PC-3 (cell line): ENCODE measurements around the gene SERPINA12. TPM values are rescaled to one million over a fixed set of nuclear protein-coding genes. Genes with fewer than 3 reads are reported as not detected.

Experiments
- ATAC-seq: fragments of 200-7000 bp; cut with Tn5 transposase; 2 replicates; pipeline ENCODE4 v1.9.1; 2020; ENCODE audit warnings: mild to moderate bottlenecking, moderate library complexity
- BruUV-seq: library from RNA; stranded (reverse); fragments of 400-500 nt; replicated peaks from 2 replicates; lab custom pipeline; 2021; lab: Mats Ljungman, UMichigan
- CTCF ChIA-PET: fragments of 300-600 bp; sonication (Branson Sonifier 250); formaldehyde crosslinking; loops from one replicate; lab custom pipeline; 2022; ENCODE audit warnings: antibody characterized with exemption; lab: Charles Lee
- POLR2A ChIA-PET: fragments of 300-600 bp; sonication (Branson Sonifier 250); formaldehyde crosslinking; loops from one replicate; lab custom pipeline; 2022; ENCODE audit warnings: antibody characterized with exemption; ENCODE audit not compliant: unreplicated experiment; lab: Charles Lee
- DNase-seq: peaks from one replicate; pipeline ENCODE4 v3.0.0-alpha.2; 2015
- H2AFZ ChIP-seq: fragments of 300-600 bp; sonication (generic); 2 replicates; pipeline ENCODE4 v1.6.0; 2016; ENCODE audit warnings: antibody characterized with exemption, low read length
- H3F3A ChIP-seq: fragments of 300-600 bp; sonication (generic); one replicate; pipeline ENCODE4 v1.6.0; 2017; ENCODE audit warnings: antibody characterized with exemption, low read length, control low read depth, mild to moderate bottlenecking; ENCODE audit not compliant: unreplicated experiment
- H3K27ac ChIP-seq: fragments of 300-600 bp; sonication (generic); 2 replicates; pipeline ENCODE4 v1.5.1; 2016; ENCODE audit warnings: mild to moderate bottlenecking, low read length
- H3K27me3 ChIP-seq: fragments of 300-600 bp; sonication (generic); 2 replicates; pipeline ENCODE4 v1.6.1; 2016; ENCODE audit warnings: low read length, mixed read lengths
- H3K36me3 ChIP-seq: fragments of 300-600 bp; sonication (generic); 2 replicates; pipeline ENCODE4 v1.6.1; 2016; ENCODE audit warnings: low read depth, mixed run types, low read length, mixed read lengths
- H3K4me1 ChIP-seq: fragments of 300-600 bp; sonication (generic); 2 replicates; pipeline ENCODE4 v1.5.1; 2016; ENCODE audit warnings: low read length; ENCODE audit not compliant: insufficient read depth
- H3K4me2 ChIP-seq: fragments of 300-600 bp; sonication (generic); 2 replicates; pipeline ENCODE4 v1.6.0; 2016; ENCODE audit warnings: low read length
- H3K4me3 ChIP-seq: fragments of 300-600 bp; sonication (generic); 2 replicates; pipeline ENCODE4 v1.5.1; 2016; ENCODE audit warnings: mild to moderate bottlenecking, low read length, mixed read lengths
- H3K79me2 ChIP-seq: fragments of 300-600 bp; sonication (generic); 2 replicates; pipeline ENCODE4 v1.6.1; 2017; ENCODE audit warnings: low read length, mixed read lengths
- H3K9ac ChIP-seq: fragments of 300-600 bp; sonication (generic); 2 replicates; pipeline ENCODE4 v1.6.0; 2016; ENCODE audit warnings: mild to moderate bottlenecking, low read length
- H3K9me2 ChIP-seq: fragments of 300-600 bp; sonication (generic); replicated peaks from 2 replicates; pipeline ENCODE4 v1.6.1; 2016; ENCODE audit warnings: mixed run types, low read length, mixed read lengths
- H3K9me3 ChIP-seq: fragments of 300-600 bp; sonication (generic); 2 replicates; pipeline ENCODE4 v1.6.1; 2016; ENCODE audit warnings: low read length, mixed read lengths
- H4K20me1 ChIP-seq: fragments of 300-600 bp; sonication (generic); 2 replicates; pipeline ENCODE4 v1.6.1; 2016; ENCODE audit warnings: low read length, mixed read lengths
- CTCF ChIP-seq: fragments of 300-600 bp; sonication (generic); conservative IDR thresholded peaks from 2 replicates; pipeline ENCODE4 v1.5.1; 2017; ENCODE audit warnings: antibody characterized with exemption, low read depth, mild to moderate bottlenecking, low read length
- EZH2 ChIP-seq: fragments of 300-600 bp; sonication (generic); IDR thresholded peaks from one replicate; pipeline ENCODE4 v1.6.1; 2017; ENCODE audit warnings: antibody characterized with exemption, mild to moderate bottlenecking, low read length; ENCODE audit not compliant: unreplicated experiment
- EZH2phosphoT487 ChIP-seq: fragments of 300-600 bp; sonication (generic); IDR thresholded peaks from 2 replicates; pipeline ENCODE4 v1.6.1; 2018; ENCODE audit warnings: mild to moderate bottlenecking, antibody characterized with exemption, low read length, borderline replicate concordance
- intact Hi-C: fragments of 100-400 bp; cut with micrococcal nuclease; formaldehyde crosslinking; loops from 2 replicates; pipeline ENCODE4 v1.9.0; 2023
- total RNA-seq: library from RNA; depleted of rRNA; stranded (reverse); fragments of >200 nt; gene quantifications from 2 replicates; pipeline ENCODE4 v1.2.3, GENCODE V29; 2014

Gene SERPINA12
- total RNA-seq, 1 experiment from 2014 or later = not detected

GRCh38 chr14:94480809-94481208, 28.5 kb downstream of the SERPINA12 start:
- Histone ChIP-seq H3K4me1 (no peaks in the 10 kb centered on the region), H3K27me3 (0 out of 2 replicates have a peak, but pooled peaks cover 4% of the 10 kb centered on the region), H3K9me3 (0 out of 2 replicates have a peak, but pooled peaks cover 3% of the 10 kb centered on the region), H3K9ac (no peak overlapping the region), H2AFZ (no peak overlapping the region), H4K20me1 (no peaks in the 10 kb centered on the region), H3K9me2 (no peaks in the 10 kb centered on the region), H3K4me3 (no peak overlapping the region), H3K4me2 (no peak overlapping the region), H3K27ac (no peak overlapping the region), H3K79me2 (no peaks in the 10 kb centered on the region), H3F3A (no peaks in the 10 kb centered on the region), H3K36me3 (no peaks in the 10 kb centered on the region)
- BruUV-seq = no TSS peak
- TF ChIP-seq EZH2phosphoT487 (no peak), EZH2 (no peak), CTCF (no peak)
- ChIA-PET CTCF (no interaction called here), POLR2A (no interaction called here)
- intact Hi-C loops = no loop called here
- ATAC-seq = no peak
- DNase-seq = no peak

- intact Hi-C loops = no loop called here
- H3K27ac ChIP-seq = no peak overlapping the region
- BruUV-seq = no TSS peak
- no peak overlapping the region for H3K4me2 ChIP-seq
- no peaks in the 10 kb centered on the region for H4K20me1 ChIP-seq
- no peak overlapping the region for H3K4me3 ChIP-seq
- H3K4me1 ChIP-seq = no peaks in the 10 kb centered on the region
- no peaks in the 10 kb centered on the region for H3K36me3 ChIP-seq
- ATAC-seq (no peak), DNase-seq (no peak)
- H3K79me2 ChIP-seq = no peaks in the 10 kb centered on the region
- 0 out of 2 replicates have a peak, but pooled peaks cover 13% of the 10 kb centered on the region for H3K27me3 ChIP-seq
- ChIA-PET POLR2A (no interaction called here), CTCF (no interaction called here)
- H2AFZ ChIP-seq = no peak overlapping the region
- no peaks in the 10 kb centered on the region for H3F3A ChIP-seq
- TF ChIP-seq EZH2phosphoT487 (no peak), CTCF (no peak), EZH2 (no peak)
- H3K9ac ChIP-seq = no peak overlapping the region
- H3K9me3 ChIP-seq = 0 out of 2 replicates have a peak, but pooled peaks cover 3% of the 10 kb centered on the region
- no peaks in the 10 kb centered on the region for H3K9me2 ChIP-seq
Observed at GRCh38 chr14:94478420-94478819, 30.8 kb downstream of the SERPINA12 start.

- no peak within 1 kb of the TSS for H2AFZ ChIP-seq
- H3K4me1 ChIP-seq = no peaks in the 10 kb centered on the region
- no peaks in the 10 kb centered on the region for H4K20me1 ChIP-seq
- ChIA-PET CTCF (no interaction called here), POLR2A (no interaction called here)
- no peak within 1 kb of the TSS for H3K4me2 ChIP-seq
- intact Hi-C loops = no loop called here
- H3K4me3 ChIP-seq = no peak within 1 kb of the TSS
- H3K9me3 ChIP-seq = 0 out of 2 replicates have a peak, but pooled peaks cover 3% of the 10 kb centered on the region
- no peaks in the 10 kb centered on the region for H3K36me3 ChIP-seq
- H3F3A ChIP-seq = no peaks in the 10 kb centered on the region
- no peak within 1 kb of the TSS for H3K27ac ChIP-seq
- H3K79me2 ChIP-seq = no peaks in the 10 kb centered on the region
- no TSS peak for BruUV-seq
- ATAC-seq (no peak), DNase-seq (no peak)
- peaks cover 13% of the 10 kb centered on the region; the same call in 1 of the 2 replicates for H3K27me3 ChIP-seq
- TF ChIP-seq CTCF = no peak
- H3K9me2 ChIP-seq = no peaks in the 10 kb centered on the region
- no peak within 1 kb of the TSS for H3K9ac ChIP-seq
Observed at GRCh38 chr14:94476023-94476422, 33.2 kb downstream of the SERPINA12 start, which contains the start of gene SERPINA9. TSS of gene SERPINA9 (minus strand) at chr14:94476197. CDS start at chr14:94469840, 6,357 bp downstream.
